Kidney tubule cell (primary cell): ENCODE measurements around the gene MRPL10.
"Not testable (repeated sequence)": the region's sequence is repeated elsewhere in the genome, so short reads cannot be mapped to it uniquely, and the experiment has no call there.

Source experiments
- DNase-seq: peaks from one replicate; pipeline ENCODE4 v3.0.0-alpha.2; 2018; ENCODE audit warnings: low spot score

MRPL10 gene

GRCh38 chr17:47789611-47790561 is 41.5 kb downstream of the MRPL10 start:
- peak; percentile 51 for DNase-seq

- no peak for DNase-seq
These were observed 45.7 kb downstream of the MRPL10 start for GRCh38 chr17:47785538-47786123.

GRCh38 chr17:47781397-47781796 is 49.9 kb downstream of the MRPL10 start:
- no peak for DNase-seq

GRCh38 chr17:47778184-47778635 is 53.1 kb downstream of the MRPL10 start:
- no peak for DNase-seq

GRCh38 chr17:47776330-47777197 is 54.8 kb downstream of the MRPL10 start:
- peak; percentile 55 for DNase-seq

GRCh38 chr17:47774987-47775580 is 56.3 kb downstream of the MRPL10 start:
- no peak for DNase-seq

- no peak for DNase-seq
These were observed 57.0 kb downstream of the MRPL10 start for GRCh38 chr17:47774331-47774730.

- DNase-seq: not testable (repeated sequence)
These were observed 57.7 kb downstream of the MRPL10 start for GRCh38 chr17:47773649-47774048.
